Prostate gland (tissue), 2 donors: ENCODE measurements around the gene KDM1A. TPM values are rescaled to one million over a fixed set of nuclear protein-coding genes. Genes with fewer than 3 reads are reported as not detected.

ENCODE experiments used
- DNase-seq: peaks from one replicate; pipeline ENCODE4 v3.0.0-alpha.2; 2019; ENCODE audit warnings: low spot score
- H3K27ac ChIP-seq, 2 donors: fragments of 200-600 bp; sonication (generic); 2 replicates each; pipeline ENCODE4 v1.5.1; 2017 to 2019
- H3K27me3 ChIP-seq: fragments of 200-600 bp; sonication (generic); replicated peaks from 2 replicates; pipeline ENCODE4 v1.5.1; 2019; ENCODE audit not compliant: insufficient read depth
- H3K36me3 ChIP-seq, 2 donors: fragments of 200-600 bp; sonication (generic); 1 replicate in 1 of 2; 2 replicates in 1 of 2; pipeline versions ENCODE4 v1.5.1 to v1.8.1; 2017 to 2019
- H3K4me1 ChIP-seq: fragments of 200-600 bp; sonication (generic); replicated peaks from 2 replicates; pipeline ENCODE4 v1.5.1; 2019
- H3K4me3 ChIP-seq, 2 donors: fragments of 200-600 bp; sonication (generic); 2 replicates each; pipeline ENCODE4 v1.5.1; 2017 to 2019
- H3K9me3 ChIP-seq: fragments of 200-600 bp; sonication (generic); 2 replicates; pipeline ENCODE4 v1.5.1; 2017
- CTCF ChIP-seq, 4 experiments: fragments of 200-600 bp in 2 of 4; fragments of 450-650 bp in 2 of 4; sonication (generic) in 2 of 4; IDR thresholded peaks; 1 replicate in 3 of 4; 2 replicates in 1 of 4; pipeline ENCODE4 v1.5.1; 2016 to 2019; ENCODE audit warnings: antibody characterized with exemption in 4 of 4, mild to moderate bottlenecking in 2 of 4, moderate library complexity in 2 of 4
- POLR2A ChIP-seq: fragments of 450-650 bp; IDR thresholded peaks from one replicate; pipeline ENCODE4 v1.6.1; 2016; ENCODE audit warnings: antibody characterized with exemption, mild to moderate bottlenecking
- POLR2AphosphoS5 ChIP-seq: sonication (generic); formaldehyde crosslinking; IDR thresholded peaks from one replicate; pipeline ENCODE4 v1.6.1; 2017; ENCODE audit warnings: antibody characterized with exemption
- WGBS: methylation state at CpG from one replicate; pipeline ENCODE4 v1.1.5; 2018; 5-methylcytosine and 5-hydroxymethylcytosine counted together
- intact Hi-C: fragments of 100-400 bp; cut with DNase I; formaldehyde crosslinking; loops from one replicate; pipeline ENCODE4 v1.14.2; 2022
- total RNA-seq, 2 donors: library from RNA; depleted of rRNA; stranded (reverse); fragments of >200 nt; gene quantifications; one replicate each; pipeline ENCODE4 v1.1.0, GENCODE V29; 2016

KDM1A gene
- total RNA-seq, 2 donors from 2014 or later, result 75.1 to 94.5 TPM

GRCh38 chr1:23111600-23112535 lies 92.6 kb downstream of the KDM1A start:
- Histone ChIP-seq H3K4me3 (no peak overlapping the region), H3K27me3 (no peaks in the 10 kb centered on the region), H3K27ac (no peak overlapping the region), H3K4me1 (no peaks in the 10 kb centered on the region), H3K36me3 (no peaks in the 10 kb centered on the region), H3K9me3 (no peaks in the 10 kb centered on the region)
- no peak for TF ChIP-seq POLR2AphosphoS5
- TF ChIP-seq CTCF (IDR thresholded peaks at IDR 0.05), result no peak
- TF ChIP-seq POLR2A, result no peak
- no peak for DNase-seq
- intact Hi-C loops, result no loop called here
- 64% methylated on average over 6 of the region's 6 CpGs for WGBS

GRCh38 chr1:23114424-23115079 lies 95.3 kb downstream of the KDM1A start:
- WGBS, result 46% methylated on average over 6 of the region's 6 CpGs
- no peak overlapping the region for H3K4me3 ChIP-seq
- no peaks in the 10 kb centered on the region for H3K36me3 ChIP-seq
- H3K9me3 ChIP-seq, result no peaks in the 10 kb centered on the region
- DNase-seq, result no peak
- intact Hi-C loops, result no loop called here
- TF ChIP-seq CTCF (IDR thresholded peaks at IDR 0.05) (no peak), POLR2AphosphoS5 (no peak), POLR2A (no peak)
- peaks cover 2% of the 10 kb centered on the region for H3K4me1 ChIP-seq
- no peaks in the 10 kb centered on the region for H3K27me3 ChIP-seq
- no peak overlapping the region for H3K27ac ChIP-seq

- Histone ChIP-seq H3K36me3 (no peaks in the 10 kb centered on the region), H3K27ac (no peak overlapping the region), H3K27me3 (no peaks in the 10 kb centered on the region), H3K4me1 (peaks cover 3% of the 10 kb centered on the region), H3K9me3 (no peaks in the 10 kb centered on the region), H3K4me3 (no peak overlapping the region)
- intact Hi-C loops, result no loop called here
- TF ChIP-seq CTCF (IDR thresholded peaks at IDR 0.05), result no peak
- no peak for TF ChIP-seq POLR2A
- TF ChIP-seq POLR2AphosphoS5, result no peak
- 85% methylated on average over 6 of the region's 6 CpGs for WGBS
- no peak for DNase-seq
Measured at GRCh38 chr1:23116216-23116836, 97.1 kb downstream of the KDM1A start.

GRCh38 chr1:23116921-23117699 lies 97.8 kb downstream of the KDM1A start:
- WGBS, result 39% methylated on average over 2 of the region's 2 CpGs
- Histone ChIP-seq H3K9me3 (no peaks in the 10 kb centered on the region), H3K4me3 (no peak overlapping the region), H3K27ac (no peak overlapping the region), H3K36me3 (no peaks in the 10 kb centered on the region), H3K4me1 (peaks cover 6% of the 10 kb centered on the region), H3K27me3 (no peaks in the 10 kb centered on the region)
- TF ChIP-seq POLR2AphosphoS5, result no peak
- TF ChIP-seq CTCF (IDR thresholded peaks at IDR 0.05), result no peak
- no peak for DNase-seq
- intact Hi-C loops, result no loop called here
